Measurements from ENCODE around the gene C15orf39.

Gene C15orf39

DNA sequence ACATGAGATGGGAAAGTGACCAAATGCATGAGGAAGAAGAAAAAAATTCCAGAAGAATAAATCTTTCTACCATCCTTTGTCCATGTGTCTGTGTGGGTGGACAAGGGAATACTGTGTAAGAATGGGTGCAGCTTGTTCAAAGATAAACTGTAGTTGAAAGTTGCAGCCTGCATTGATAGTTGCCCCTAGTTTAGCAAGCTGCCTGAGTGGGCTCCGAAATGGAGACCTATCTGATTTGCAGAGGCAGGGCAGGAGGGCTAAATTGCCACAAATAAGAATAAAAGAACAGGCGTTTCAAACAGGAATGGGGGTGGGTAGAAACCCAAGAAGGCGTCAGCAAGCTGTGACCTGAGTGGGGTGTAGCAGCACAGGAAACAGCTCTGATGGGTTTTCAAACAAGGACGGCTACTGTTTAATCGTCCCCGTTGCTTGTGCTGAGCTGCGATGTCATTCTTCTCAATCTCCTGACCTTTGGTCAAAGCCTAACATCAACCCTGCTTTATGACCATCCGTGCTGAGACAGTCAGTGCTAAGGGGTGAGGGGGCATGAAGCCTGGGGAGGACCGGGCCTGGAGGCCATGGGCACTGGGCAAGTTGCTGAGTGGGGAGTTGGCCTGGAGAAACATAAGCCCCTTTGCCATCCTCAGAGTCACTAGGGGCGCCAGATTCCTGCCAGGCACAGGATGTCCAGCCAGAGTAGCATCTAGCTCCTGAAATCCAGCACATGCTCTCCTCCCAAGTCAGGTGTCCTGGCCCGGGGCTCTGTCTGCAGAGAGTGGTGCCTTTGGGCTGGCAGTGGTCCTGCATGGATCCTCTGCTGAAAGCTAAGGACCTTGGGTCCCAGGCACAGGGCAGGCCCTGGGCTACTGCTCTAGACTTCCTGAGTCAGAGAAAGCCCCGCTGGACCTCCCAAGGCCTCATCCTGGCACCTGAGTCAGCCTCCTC is 19.2 kb upstream of the C15orf39 start:
- Histone ChIP-seq H3K9me3 (ENCODE audit: control insufficient read depth, insufficient read depth, low read depth, low read length) (no peaks in the 10 kb centered on the region), H3K4me3 (ENCODE audit: low read depth, low read length) (no peak overlapping the region), H3K36me3 (ENCODE audit: control insufficient read depth in 2 of 2, insufficient read depth in 1 of 2, low read length in 2 of 2) (no peaks in the 10 kb centered on the region), H3K27ac (ENCODE audit: extremely low read depth, low read depth, low read length) (no peak overlapping the region), H3K4me1 (ENCODE audit: control insufficient read depth, insufficient read depth, low read length) (peaks cover 16% of the 10 kb centered on the region)
- ChIA-PET CTCF (interaction anchor here (0.6 to 1.3 kb wide), 5 partner anchors 19 to 430 kb away, joined by 3 to 4 read pairs (median 3); partner anchors contain the start of gene C15orf39), POLR2A (interaction anchor here (0.6 to 1.8 kb wide), 2 partner anchors 19 to 116 kb away, joined by 3 to 8 read pairs; partner anchors contain the start of gene C15orf39)
- no peak for TF ChIP-seq MZF1 (tag by site-specific recombination; IDR thresholded peaks at IDR 0.05; ENCODE audit: borderline replicate concordance)
- no peak for TF ChIP-seq ZNF623 (tag by site-specific recombination; IDR thresholded peaks at IDR 0.05)
- 0 out of 2 replicates have a peak, but pooled peaks have one; percentile 27 for TF ChIP-seq ZNF600 (tag by site-specific recombination; IDR thresholded peaks at IDR 0.05)
- no peak for TF ChIP-seq ELK4 (IDR thresholded peaks at IDR 0.05; ENCODE audit: borderline replicate concordance, low read depth, low read length)
- no peak for TF ChIP-seq ZBTB1 (tag by site-specific recombination; IDR thresholded peaks at IDR 0.05)
- TF ChIP-seq ZNF558 (tag by site-specific recombination; IDR thresholded peaks at IDR 0.05), result no peak
- TF ChIP-seq ZNF274 (IDR thresholded peaks at IDR 0.05; ENCODE audit: low read length), result no peak
- TF ChIP-seq ZNF274 (tag by site-specific recombination; IDR thresholded peaks at IDR 0.05; ENCODE audit: borderline replicate concordance), result no peak
- TF ChIP-seq KLF17 (tag by site-specific recombination; IDR thresholded peaks at IDR 0.05), result no peak
- TF ChIP-seq PRDM1 (tag by site-specific recombination; IDR thresholded peaks at IDR 0.05), result no peak
- no peak for TF ChIP-seq ZNF266 (tag by site-specific recombination; IDR thresholded peaks at IDR 0.05; ENCODE audit: low read depth)
- TF ChIP-seq ZNF624 (tag by site-specific recombination; IDR thresholded peaks at IDR 0.05), result no peak
- TF ChIP-seq, protein P1, sequence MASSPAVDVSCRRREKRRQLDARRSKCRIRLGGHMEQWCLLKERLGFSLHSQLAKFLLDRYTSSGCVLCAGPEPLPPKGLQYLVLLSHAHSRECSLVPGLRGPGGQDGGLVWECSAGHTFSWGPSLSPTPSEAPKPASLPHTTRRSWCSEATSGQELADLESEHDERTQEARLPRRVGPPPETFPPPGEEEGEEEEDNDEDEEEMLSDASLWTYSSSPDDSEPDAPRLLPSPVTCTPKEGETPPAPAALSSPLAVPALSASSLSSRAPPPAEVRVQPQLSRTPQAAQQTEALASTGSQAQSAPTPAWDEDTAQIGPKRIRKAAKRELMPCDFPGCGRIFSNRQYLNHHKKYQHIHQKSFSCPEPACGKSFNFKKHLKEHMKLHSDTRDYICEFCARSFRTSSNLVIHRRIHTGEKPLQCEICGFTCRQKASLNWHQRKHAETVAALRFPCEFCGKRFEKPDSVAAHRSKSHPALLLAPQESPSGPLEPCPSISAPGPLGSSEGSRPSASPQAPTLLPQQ (tag by site-specific recombination; IDR thresholded peaks at IDR 0.05), result no peak
- no peak for TF ChIP-seq WT1 (tag by site-specific recombination; IDR thresholded peaks at IDR 0.05)
- TF ChIP-seq ZNF132 (tag by site-specific recombination; IDR thresholded peaks at IDR 0.05; ENCODE audit: borderline replicate concordance), result no peak
- no peak for TF ChIP-seq ZNF311 (tag by site-specific recombination; IDR thresholded peaks at IDR 0.05; ENCODE audit: borderline replicate concordance)
- TF ChIP-seq, protein P2, sequence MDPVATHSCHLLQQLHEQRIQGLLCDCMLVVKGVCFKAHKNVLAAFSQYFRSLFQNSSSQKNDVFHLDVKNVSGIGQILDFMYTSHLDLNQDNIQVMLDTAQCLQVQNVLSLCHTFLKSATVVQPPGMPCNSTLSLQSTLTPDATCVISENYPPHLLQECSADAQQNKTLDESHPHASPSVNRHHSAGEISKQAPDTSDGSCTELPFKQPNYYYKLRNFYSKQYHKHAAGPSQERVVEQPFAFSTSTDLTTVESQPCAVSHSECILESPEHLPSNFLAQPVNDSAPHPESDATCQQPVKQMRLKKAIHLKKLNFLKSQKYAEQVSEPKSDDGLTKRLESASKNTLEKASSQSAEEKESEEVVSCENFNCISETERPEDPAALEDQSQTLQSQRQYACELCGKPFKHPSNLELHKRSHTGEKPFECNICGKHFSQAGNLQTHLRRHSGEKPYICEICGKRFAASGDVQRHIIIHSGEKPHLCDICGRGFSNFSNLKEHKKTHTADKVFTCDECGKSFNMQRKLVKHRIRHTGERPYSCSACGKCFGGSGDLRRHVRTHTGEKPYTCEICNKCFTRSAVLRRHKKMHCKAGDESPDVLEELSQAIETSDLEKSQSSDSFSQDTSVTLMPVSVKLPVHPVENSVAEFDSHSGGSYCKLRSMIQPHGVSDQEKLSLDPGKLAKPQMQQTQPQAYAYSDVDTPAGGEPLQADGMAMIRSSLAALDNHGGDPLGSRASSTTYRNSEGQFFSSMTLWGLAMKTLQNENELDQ (tag by site-specific recombination; IDR thresholded peaks at IDR 0.05; ENCODE audit: low read depth), result no peak
- no peak for TF ChIP-seq ZNF701 (tag by site-specific recombination; IDR thresholded peaks at IDR 0.05)
- TF ChIP-seq ZNF184 (tag by site-specific recombination; IDR thresholded peaks at IDR 0.05), result no peak
- no peak for TF ChIP-seq ZNF776 (tag by site-specific recombination; IDR thresholded peaks at IDR 0.05; ENCODE audit: borderline replicate concordance)
- TF ChIP-seq EGR2 (tag by site-specific recombination; IDR thresholded peaks at IDR 0.05; ENCODE audit: low read depth), result peak; percentile 83; the same call in 1 of the 2 replicates
- no peak for TF ChIP-seq ZNF19 (tag by site-specific recombination; IDR thresholded peaks at IDR 0.05; ENCODE audit: low read depth)
- peak; percentile 77 for TF ChIP-seq CTCF (tag by site-specific recombination; IDR thresholded peaks at IDR 0.05)
- TF ChIP-seq IKZF3 (tag by site-specific recombination; IDR thresholded peaks at IDR 0.05), result no peak
- TF ChIP-seq HOXC10 (CRISPR knock-in tag; IDR thresholded peaks at IDR 0.05), result no peak
- TF ChIP-seq KLF10 (tag by site-specific recombination; IDR thresholded peaks at IDR 0.05), result no peak
- no peak for TF ChIP-seq BCL11A (tag by site-specific recombination; IDR thresholded peaks at IDR 0.05; ENCODE audit: low read depth)
- TF ChIP-seq KLF7 (tag by site-specific recombination; IDR thresholded peaks at IDR 0.05; ENCODE audit: borderline replicate concordance), result no peak
- peak; percentile 64; the same call in 1 of the 2 replicates for TF ChIP-seq ZBTB20 (tag by site-specific recombination; IDR thresholded peaks at IDR 0.05)
- TF ChIP-seq ZSCAN30 (tag by site-specific recombination; IDR thresholded peaks at IDR 0.05), result no peak
- peak; percentile 46; the same call in 1 of the 2 replicates for TF ChIP-seq GLIS1 (tag by site-specific recombination; IDR thresholded peaks at IDR 0.05)

Data from HEK293 (cell line).